ENCODE data around the gene MSI2. TPM values are rescaled to one million over a fixed set of nuclear protein-coding genes. Genes with fewer than 3 reads are reported as not detected.

Gene MSI2
- total RNA-seq, 3 donors from 2014 or later, result 13.4 to 89.1 (median 71.1) TPM

DNA sequence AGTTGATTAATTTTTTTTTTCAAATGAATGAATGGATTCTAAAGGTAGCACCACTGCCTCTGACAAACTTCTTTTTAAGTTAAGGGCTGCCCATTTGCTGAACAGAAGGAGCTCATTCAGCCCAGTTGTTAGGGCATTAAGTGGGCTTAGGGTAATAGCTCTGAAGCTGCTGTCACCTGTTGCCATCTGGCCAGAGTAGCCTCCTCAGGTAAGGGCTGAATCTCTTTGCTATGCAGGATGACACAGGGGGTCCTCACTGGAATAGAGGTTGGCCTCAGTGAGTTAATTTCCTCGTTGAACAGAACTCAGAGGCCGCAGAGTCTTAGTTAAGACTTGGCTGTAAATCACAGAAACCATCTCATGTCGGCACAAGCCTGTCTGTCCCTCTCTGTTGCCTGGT lies 255.9 kb downstream of the MSI2 start:
- TF ChIP-seq POLR2AphosphoS5 (IDR thresholded peaks at IDR 0.05), result no peak
- TF ChIP-seq, protein P1, sequence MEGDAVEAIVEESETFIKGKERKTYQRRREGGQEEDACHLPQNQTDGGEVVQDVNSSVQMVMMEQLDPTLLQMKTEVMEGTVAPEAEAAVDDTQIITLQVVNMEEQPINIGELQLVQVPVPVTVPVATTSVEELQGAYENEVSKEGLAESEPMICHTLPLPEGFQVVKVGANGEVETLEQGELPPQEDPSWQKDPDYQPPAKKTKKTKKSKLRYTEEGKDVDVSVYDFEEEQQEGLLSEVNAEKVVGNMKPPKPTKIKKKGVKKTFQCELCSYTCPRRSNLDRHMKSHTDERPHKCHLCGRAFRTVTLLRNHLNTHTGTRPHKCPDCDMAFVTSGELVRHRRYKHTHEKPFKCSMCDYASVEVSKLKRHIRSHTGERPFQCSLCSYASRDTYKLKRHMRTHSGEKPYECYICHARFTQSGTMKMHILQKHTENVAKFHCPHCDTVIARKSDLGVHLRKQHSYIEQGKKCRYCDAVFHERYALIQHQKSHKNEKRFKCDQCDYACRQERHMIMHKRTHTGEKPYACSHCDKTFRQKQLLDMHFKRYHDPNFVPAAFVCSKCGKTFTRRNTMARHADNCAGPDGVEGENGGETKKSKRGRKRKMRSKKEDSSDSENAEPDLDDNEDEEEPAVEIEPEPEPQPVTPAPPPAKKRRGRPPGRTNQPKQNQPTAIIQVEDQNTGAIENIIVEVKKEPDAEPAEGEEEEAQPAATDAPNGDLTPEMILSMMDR (IDR thresholded peaks at IDR 0.05), result no peak
- TF ChIP-seq POLR2A (IDR thresholded peaks at IDR 0.05), result no peak
- no peaks in the 10 kb centered on the region for H3K27me3 ChIP-seq
- H3K9me3 ChIP-seq, result no peaks in the 10 kb centered on the region
- H3K27ac ChIP-seq, result no peak overlapping the region
- DNase-seq (ENCODE audit: low spot score in 2 of 2), result no peak
- no peaks in the 10 kb centered on the region for H3K36me3 ChIP-seq
- H3K4me1 ChIP-seq, result no peaks in the 10 kb centered on the region
- intact Hi-C loops (cut with DNase I; ENCODE audit: low total_unique reads), result no loop called here
- H3K4me3 ChIP-seq, result no peak overlapping the region

DNA sequence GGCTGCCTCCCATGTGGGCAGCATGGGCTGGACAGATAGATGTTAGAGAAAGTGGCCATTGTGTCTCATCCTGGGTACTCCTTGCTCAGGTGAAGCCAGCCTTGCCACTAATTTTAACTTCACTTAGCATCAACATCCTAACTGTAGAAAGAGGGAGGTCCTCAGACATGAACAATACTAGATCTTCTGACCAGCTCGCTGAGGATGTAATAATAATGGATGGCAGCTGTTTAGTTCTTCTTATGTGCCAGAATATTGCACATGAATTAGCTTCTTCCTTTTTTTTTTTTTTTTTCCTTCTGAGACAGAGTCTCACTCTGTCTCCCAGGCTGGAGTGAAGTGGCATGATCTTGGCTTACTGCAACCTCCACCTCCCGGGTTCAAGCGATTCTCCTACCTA lies 256.4 kb downstream of the MSI2 start:
- TF ChIP-seq POLR2AphosphoS5 (IDR thresholded peaks at IDR 0.05) (no peak), POLR2A (IDR thresholded peaks at IDR 0.05) (no peak)
- TF ChIP-seq, protein P1 (IDR thresholded peaks at IDR 0.05), result no peak
- intact Hi-C loops (cut with DNase I; ENCODE audit: low total_unique reads), result no loop called here
- H3K36me3 ChIP-seq, result no peaks in the 10 kb centered on the region
- DNase-seq (ENCODE audit: low spot score in 2 of 2), result no peak
- no peak overlapping the region for H3K27ac ChIP-seq
- no peaks in the 10 kb centered on the region for H3K4me1 ChIP-seq
- H3K27me3 ChIP-seq, result no peaks in the 10 kb centered on the region
- H3K9me3 ChIP-seq, result no peaks in the 10 kb centered on the region
- H3K4me3 ChIP-seq, result no peak overlapping the region

DNA sequence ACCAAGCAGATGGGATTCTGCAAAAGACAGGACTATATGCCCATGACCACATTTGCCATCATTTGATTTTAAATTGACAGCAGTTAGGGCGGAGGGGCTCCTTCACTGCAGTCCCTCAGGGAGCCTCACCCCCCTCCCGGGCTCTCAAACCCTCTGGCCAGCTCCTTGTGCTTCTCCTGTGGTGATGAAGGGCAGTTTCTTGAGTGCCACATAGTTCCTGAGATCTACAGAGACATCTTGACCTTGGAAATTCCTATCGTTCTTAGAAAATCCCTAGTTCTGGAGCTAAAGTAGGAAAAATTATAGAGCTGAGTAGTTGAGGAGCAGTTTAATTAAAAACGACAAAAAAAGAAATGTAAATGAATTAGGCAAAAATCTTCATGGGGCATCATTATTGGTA lies 257.2 kb downstream of the MSI2 start:
- Histone ChIP-seq H3K9me3 (no peaks in the 10 kb centered on the region), H3K36me3 (no peaks in the 10 kb centered on the region), H3K27me3 (no peaks in the 10 kb centered on the region), H3K4me3 (no peak overlapping the region), H3K27ac (no peak overlapping the region), H3K4me1 (no peaks in the 10 kb centered on the region)
- TF ChIP-seq POLR2A (IDR thresholded peaks at IDR 0.05) (no peak), POLR2AphosphoS5 (IDR thresholded peaks at IDR 0.05) (no peak)
- TF ChIP-seq, protein P1 (IDR thresholded peaks at IDR 0.05), result no peak
- intact Hi-C loops (cut with DNase I; ENCODE audit: low total_unique reads), result no loop called here
- no peak for DNase-seq (ENCODE audit: low spot score in 2 of 2)

- intact Hi-C loops (cut with DNase I; ENCODE audit: low total_unique reads), result no loop called here
- no peak for DNase-seq (ENCODE audit: low spot score in 2 of 2)
- no peaks in the 10 kb centered on the region for H3K4me1 ChIP-seq
- TF ChIP-seq POLR2AphosphoS5 (IDR thresholded peaks at IDR 0.05) (no peak), POLR2A (IDR thresholded peaks at IDR 0.05) (no peak)
- TF ChIP-seq, protein P1 (IDR thresholded peaks at IDR 0.05), result no peak
- H3K36me3 ChIP-seq, result no peaks in the 10 kb centered on the region
- no peaks in the 10 kb centered on the region for H3K9me3 ChIP-seq
- H3K27me3 ChIP-seq, result no peaks in the 10 kb centered on the region
- H3K4me3 ChIP-seq, result no peak overlapping the region
- no peak overlapping the region for H3K27ac ChIP-seq
Measured at GRCh38 chr17:57514614-57515013, 258.3 kb downstream of the MSI2 start.

- no peak overlapping the region for H3K27ac ChIP-seq
Measured at GRCh38 chr17:57515662-57516211, 259.4 kb downstream of the MSI2 start.

More at GRCh38 chr17:57515662-57516211, 259.4 kb downstream of the MSI2 start:
- Histone ChIP-seq H3K4me1 (no peaks in the 10 kb centered on the region), H3K4me3 (no peak overlapping the region), H3K36me3 (no peaks in the 10 kb centered on the region), H3K9me3 (no peaks in the 10 kb centered on the region), H3K27me3 (no peaks in the 10 kb centered on the region)
- no peak for DNase-seq (ENCODE audit: low spot score in 2 of 2)
- no peak for TF ChIP-seq POLR2A (IDR thresholded peaks at IDR 0.05)
- no peak for TF ChIP-seq POLR2AphosphoS5 (IDR thresholded peaks at IDR 0.05)
- TF ChIP-seq, protein P1 (IDR thresholded peaks at IDR 0.05), result no peak
- intact Hi-C loops (cut with DNase I; ENCODE audit: low total_unique reads), result no loop called here
